ENCODE results near the gene MPST.

DNA sequence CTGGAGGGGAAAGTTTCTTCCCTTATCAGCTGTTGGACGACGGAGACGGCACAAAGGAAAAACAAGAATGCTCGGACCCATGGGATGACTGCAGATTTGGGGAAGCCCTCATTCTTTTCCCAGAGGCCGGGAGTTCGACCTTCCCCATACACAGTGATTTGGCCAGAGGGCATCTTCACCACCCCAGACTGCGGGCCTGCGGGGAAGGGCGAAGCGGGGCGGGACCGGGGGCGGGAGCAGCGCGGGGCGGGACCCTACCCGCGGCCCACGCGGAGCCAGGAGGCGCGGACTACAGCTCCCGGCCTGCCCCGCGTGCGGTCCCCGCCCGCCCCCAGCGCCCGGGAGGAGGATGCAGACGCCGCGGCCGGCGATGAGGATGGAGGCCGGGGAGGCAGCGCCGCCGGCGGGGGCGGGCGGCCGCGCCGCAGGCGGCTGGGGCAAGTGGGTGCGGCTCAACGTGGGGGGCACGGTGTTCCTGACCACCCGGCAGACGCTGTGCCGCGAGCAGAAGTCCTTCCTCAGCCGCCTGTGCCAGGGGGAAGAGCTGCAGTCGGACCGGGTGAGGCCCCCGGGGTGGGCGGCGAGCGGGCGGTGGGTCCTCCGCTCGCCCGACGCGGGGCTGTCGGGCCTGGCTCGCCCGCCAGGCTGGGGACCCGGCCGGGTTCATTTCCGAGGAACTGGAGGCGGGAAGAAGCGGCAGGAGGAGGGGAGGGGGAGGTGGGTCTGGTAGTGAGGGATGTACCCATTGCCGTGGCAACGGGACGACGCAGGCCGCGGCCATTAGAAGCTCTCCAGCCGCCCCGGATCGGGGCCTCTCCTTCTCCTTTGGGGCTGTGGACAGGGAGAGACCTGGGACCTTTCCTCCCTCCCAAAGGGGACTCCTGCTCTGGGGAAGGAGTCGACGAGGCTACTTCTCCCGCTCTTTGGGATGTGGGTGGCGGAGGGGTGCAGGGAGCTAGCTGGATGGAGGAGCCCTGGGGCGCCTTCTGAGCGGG lies 32.1 kb downstream of the MPST start, which contains the start of gene KCTD17:
- TF ChIP-seq CTCF (conservative IDR thresholded peaks at IDR 0.05; ENCODE audit: low read depth, low read length): no peak
- TF ChIP-seq EZH2 (IDR thresholded peaks at IDR 0.05; ENCODE audit: borderline replicate concordance, low read depth, low read length, poor library complexity, severe bottlenecking): no peak

All from A673 (cell line).